GM19467 (cell line): Measurements from ENCODE around the gene SRD5A1.

Experiments used
- ATAC-seq: cut with Tn5 transposase; IDR thresholded peaks from one replicate; pipeline ENCODE4 v1.9.1; 2021; ENCODE audit warnings: mild to moderate bottlenecking, moderate library complexity; ENCODE audit not compliant: unreplicated experiment

Gene SRD5A1, protein sequence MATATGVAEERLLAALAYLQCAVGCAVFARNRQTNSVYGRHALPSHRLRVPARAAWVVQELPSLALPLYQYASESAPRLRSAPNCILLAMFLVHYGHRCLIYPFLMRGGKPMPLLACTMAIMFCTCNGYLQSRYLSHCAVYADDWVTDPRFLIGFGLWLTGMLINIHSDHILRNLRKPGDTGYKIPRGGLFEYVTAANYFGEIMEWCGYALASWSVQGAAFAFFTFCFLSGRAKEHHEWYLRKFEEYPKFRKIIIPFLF

DNA sequence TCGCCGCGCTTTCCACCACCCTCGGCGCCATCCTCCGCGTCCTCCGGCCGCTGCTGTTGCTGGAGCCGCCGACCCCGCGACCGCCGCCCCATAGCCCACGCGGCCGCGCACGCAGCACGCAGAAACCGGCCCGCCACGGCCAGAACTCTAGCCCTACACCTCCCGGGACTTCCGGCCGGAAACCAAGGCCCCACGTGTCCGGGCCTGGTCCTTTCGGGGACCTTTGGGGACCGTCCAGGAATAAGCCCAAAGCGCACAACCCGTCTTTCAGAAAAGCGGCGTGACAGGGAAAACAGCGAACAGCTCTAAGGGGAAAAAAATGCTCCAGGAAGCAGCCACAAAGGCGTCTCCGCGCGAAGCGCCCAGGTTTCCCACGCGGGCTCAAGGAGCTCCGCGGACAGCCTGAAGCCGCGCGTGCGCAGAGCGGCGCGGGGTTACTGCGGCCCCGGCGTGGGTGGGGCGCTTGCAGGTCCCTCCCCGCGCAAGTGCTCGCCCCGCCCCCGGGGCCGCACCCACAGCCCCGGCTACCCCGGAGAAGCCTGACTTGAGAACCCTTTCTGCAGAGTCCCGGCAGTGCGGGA is at the start of gene SRD5A1, which contains the start of gene NSUN2:
TSS of gene SRD5A1 (plus strand) at position 553 of the 581 bp plus-strand sequence. CDS start 137 bp downstream, outside the sequence.
TSS of gene NSUN2 (minus strand) at position 157 of the 581 bp plus-strand sequence. CDS start at position 92, 65 bp downstream.
- ATAC-seq, result peak; percentile 89

DNA sequence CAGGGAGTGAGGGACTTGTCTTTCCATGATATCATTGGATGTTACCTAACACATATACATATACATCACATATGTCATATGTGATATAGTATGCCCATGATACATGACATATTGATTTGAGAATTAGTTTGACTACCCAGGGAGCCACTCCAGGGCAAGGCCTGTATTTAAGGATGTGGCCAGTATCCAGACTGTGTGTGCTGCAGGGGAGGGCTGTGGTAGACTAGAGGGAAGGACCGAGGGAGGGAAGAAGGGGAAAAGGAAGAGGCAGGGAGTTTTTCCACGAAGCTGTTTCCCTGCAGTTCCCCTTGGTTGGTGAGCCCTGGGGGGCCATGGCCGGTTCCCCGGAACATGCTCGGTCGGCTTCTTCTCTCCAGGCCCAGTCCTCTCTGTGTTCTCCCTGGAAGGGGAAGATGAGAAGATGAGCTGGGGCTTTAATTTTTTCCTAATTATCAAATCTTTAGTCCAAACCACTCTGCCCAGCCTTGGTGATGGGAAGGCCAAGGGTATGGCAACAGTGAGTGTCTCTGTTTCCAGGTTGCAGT is 49.1 kb upstream of the SRD5A1 start:
- no peak for ATAC-seq

DNA sequence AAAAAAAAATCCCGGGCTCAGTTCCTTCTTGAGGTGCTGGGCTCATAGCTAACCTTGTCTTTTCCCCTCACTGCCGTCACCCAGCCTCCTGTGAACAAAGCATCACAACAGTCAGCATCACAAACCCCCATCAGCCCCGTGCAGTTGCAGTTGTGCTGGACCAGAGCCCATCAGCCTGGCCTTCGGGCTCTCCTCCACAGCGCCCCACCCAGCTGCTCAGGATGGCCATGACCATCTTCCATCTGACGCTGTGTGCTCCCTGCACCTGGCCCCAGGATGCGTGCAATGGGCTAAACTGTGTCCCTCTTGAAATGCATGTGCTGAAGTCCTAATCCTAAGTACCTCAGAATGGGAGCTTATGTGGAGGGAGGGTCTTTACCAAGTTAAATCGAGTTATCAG is 48.5 kb upstream of the SRD5A1 start:
- ATAC-seq, result no peak

DNA sequence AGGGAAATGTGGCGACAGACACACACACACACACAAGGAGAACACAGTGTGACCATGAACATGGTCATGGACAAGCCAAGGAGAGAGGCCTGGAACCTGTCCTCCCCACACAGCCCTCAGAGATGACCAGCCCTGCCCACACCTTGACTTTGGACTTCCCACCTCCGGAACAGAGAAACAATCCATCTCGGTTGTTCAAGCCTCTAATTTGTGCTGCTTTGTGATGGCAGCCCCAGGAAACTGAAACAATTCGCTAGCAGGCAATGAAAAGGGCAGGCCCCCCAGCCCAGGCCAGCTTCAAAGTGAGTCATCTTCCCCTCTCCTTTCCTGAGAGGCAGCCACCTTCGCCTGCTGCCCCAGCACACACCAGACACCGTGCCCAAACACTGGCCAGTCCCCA is 48.1 kb upstream of the SRD5A1 start:
- ATAC-seq, result no peak

DNA sequence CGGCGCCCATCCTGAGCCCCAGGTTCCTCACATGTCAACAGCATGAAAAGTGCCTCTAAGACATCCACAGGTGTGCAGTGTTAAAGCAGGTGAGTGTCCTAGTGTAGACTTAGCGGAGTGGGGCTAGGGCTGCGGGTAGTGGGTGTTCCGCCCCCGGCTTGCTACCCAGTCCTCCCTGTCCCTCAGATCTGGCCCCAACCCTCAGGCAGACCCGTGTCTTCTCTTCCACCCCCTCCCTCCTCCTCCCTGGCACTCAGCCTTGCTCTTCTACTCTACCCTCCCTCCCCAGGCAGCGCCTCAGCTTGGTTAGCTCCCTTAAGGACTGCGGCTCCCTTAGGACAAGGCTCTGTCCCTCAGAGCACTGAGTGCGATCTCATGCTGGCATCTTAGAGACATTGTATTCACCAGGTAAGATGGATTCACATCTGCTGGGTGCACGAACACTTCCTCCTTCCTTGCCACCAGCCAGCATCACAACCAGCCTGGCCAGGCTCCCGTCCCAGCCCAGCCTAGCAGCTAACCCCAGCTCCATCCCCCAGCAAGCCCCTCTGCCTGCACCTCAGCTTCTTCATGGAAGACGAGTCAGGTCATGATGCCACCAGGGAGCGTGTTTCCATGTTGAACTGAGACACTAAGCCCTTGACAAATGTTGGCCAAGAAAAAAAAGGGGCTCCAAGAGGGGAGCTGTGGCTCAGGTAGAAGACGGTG is 47.1 kb upstream of the SRD5A1 start:
- ATAC-seq, result no peak

DNA sequence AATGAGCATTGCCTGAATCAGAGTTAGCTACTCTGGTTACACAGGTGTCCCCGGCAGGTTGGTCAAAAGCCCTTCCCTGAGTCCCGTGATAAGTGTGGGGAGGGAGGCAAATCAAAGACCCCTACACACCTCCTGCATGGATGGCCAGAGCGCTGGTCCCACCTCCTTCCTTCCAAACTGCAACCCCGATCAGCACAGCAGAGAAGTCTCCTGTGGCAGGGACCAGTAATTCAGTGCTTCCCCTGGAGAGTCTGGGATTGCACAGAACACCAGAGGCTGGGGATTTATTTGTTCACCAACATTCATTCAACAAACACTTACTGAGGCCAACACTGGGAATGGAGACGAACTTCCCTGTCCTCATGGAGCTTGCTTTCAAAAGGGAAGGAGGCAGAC is 46.6 kb upstream of the SRD5A1 start:
- ATAC-seq, result no peak

DNA sequence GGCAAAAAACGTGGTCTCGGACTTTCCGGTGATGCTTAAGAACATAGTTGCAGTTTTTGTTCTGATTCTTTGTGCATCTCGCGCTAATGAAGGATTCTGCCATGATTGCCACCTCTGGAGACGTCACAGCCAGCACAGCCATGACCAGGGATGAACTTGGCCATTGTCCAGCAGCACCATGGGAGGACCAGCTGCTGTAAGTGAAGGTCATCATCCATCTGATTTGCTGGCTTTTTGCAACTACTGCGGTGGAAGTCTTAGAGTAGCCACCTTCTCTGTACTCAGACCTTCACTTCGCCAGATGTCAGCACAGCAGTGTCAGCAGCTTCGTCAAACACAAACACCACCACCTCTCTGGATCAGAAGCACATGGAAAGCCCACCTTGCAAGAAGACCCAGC is 46.1 kb upstream of the SRD5A1 start:
- ATAC-seq, result no peak

DNA sequence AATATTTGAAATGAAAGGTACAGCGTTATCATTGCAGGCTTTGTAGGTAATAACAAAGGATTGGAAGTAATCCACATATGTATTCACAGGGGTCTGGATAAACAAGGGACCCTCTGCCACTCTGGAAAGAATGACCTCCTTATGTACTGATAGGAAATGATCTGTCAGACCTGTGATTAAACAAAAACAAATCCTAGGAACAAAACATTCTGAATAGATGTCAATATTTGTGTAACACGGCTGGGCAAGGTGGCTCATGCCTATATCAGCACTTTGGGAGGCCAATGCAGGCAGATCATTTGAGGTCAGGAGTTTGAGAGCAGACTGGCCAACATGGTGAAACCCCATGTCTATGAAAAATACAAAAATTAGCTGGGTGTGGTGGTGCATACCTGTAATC is 42.7 kb upstream of the SRD5A1 start:
- no peak for ATAC-seq

DNA sequence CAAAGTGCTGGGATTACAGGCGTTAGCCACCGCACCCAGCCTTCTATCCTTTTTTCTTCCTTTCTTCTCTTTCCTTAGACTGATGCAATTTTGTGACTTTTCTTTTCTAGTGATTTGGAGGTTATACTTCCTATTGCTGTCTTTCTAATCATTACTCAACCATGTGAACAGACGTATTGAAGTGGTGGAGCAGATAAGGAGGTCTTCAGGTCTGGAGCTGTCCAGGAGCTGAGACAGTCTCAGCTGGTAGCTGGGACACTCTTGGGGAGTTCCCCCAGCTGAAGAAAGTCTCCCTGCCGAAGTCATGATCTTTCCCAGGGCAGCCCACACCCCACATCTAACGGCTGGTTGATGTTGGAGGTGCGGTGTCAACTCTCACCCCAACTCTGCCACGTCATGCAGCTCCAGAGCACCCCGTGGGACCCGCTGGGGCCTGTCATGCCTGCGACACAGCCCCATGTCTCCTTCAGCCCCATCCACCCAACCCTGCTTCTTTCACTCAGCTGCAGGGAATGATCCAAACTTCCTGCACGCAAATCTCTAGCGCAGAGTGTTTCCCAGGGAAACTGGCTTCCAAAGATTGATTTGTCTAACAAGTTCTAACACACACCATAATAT is 41.5 kb upstream of the SRD5A1 start:
- ATAC-seq, result no peak

DNA sequence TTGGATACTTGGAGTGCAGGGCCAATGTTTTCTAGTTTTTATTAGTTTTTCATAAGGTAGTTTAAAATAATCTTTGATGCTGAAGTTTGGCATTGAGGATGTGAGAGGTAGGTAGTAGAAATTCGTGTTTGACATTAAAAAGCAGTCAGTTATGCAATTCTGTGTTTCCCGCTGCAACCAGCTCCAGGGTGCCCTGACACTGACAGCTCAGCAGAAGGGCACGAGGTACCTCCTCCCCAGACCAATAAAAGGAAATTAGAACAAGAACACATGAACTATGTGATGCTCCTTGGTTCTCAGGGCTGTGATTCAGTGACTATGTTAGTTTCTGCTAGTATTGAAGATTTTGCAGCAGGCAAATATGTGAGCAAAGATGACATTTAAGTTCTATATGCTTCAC is 40.6 kb upstream of the SRD5A1 start:
- ATAC-seq, result no peak

DNA sequence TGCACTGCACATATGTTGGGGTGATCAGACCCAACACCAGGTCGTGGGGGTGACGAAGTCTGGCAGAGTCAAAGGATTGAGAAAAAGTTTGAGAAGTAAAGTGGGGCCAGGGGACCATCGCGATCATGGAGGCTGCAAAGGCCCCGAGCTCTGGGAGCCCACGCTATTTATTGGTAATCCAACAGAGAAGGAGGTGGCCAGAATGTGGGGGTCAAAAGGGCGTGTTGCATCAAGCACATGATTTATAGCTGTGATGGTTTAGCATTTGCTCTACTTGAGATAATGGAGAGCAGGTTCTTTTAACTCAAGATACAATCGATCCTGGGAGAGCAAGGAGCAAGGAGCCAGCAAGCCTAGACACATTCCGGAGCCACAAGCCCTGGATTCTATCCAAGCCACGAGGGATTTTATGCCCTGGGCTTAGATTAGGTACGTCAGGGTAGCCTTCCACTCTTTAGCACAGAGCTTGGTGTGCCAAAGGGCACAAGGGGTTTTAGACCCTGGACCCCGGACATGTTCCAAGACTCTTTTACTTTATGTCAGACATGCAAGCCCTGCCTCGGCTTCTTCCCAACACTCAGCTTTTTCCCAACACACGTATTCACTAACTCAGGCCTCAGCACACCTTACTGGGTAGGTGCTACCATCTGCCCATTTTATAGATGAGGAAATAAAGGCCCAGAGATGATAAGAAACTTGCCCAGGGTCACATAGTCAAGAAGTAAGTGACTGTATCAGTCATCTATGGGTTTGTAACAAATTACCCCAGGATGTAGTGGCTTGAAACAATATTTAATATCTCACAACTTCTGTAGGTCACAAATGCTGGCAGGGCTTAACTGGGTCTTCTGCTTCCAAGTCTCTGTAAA is 39.9 kb upstream of the SRD5A1 start:
- no peak for ATAC-seq

DNA sequence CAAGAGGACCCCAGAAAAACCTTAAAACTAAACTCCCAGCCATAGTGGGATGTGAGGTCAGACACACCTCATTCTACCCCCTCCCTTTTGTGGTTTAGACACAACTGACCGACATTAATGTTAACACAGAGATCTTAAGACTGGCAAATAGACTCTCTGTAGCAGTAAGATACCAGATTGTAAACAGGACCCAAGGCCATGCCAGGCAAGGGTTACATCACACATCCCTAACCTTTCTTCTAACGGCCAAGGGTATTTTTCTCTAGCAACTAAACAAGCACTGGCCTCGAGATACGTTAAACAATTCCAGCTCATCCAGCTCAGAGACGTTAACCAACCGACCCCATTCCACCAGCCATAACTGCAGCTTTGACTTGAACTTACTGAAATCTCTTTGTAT is 39.2 kb upstream of the SRD5A1 start:
- ATAC-seq, result no peak

DNA sequence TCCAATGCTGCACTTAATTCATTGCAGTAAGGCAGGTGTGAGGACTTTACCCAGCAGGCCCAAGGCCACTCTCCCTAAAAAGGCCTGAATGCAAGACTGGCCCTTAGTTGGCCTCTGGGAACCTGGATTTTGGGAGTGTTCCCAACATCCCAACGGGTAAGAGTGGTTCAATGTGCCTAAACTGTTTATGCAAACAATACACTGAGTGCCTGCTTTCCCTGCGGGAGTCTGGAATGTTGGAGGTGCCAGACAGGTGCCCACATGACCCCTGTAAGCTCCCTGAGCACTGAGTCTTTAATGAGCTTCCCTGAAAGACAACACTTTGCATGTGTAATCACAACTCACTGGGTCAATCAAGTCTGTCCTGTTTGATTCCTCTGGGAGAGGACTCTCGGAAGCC is 37.8 kb upstream of the SRD5A1 start:
- ATAC-seq, result no peak

DNA sequence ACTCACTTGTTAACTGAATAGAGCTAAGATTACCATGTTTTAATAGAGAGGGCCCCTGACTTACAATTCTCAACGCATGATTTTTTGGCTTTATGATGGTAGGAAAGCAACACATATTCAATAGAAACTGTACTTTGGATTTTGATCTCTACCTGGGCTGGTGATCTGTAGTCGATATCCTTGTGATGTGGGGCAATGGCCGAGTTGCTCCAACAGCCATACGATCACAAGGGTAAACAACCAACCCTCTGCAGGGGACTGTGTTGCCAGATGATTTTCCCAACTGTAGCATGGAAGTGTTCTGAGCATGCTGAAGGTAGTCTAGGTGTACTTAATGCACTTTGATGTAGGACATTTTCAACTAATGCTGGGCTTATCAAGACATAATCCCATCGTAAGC is 36.9 kb upstream of the SRD5A1 start:
- ATAC-seq, result no peak

DNA sequence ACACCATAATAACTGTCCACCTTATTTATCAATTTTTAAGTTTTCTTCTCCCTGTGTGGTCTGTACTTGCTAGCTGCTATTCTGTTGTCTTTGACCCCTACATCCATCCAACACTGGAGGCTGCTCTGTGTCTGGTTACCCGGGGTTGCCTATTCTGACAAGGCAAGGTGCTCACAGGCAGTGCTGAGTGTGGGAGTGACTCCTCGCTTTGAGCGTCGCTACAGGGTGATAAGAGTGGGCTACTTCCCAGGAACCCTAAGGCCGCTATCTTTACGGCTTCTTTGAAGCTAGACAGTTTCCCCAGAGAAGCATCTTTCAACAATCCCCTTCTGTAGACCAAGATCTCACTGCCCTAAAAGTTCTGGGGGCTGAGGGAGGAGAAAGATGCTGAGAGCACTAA is 35.7 kb upstream of the SRD5A1 start:
- ATAC-seq, result no peak

DNA sequence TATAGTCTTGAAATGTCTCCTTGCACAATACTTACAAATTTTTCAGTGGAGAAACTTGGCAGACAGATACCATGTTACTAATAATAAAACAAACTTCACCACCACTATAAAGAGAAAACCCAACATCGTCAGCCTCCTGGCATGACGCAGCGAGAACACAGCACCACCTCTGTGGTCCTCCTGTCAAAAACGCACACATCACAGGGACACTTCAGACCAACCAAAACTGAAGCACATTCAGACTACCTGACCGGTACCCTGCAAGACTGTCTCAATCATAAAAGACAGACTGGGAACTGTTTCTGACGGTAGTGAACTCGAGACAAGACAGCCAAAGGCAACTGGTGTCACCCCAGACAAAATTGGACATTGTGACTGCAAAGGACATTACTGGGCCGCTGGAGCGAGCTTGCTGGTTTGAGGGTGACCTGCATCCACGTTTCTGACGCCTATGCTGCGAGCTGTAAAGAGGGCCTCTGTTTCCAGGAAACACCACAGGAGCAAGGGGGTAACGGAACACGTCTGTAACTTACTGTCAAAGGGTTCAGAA is 34.8 kb upstream of the SRD5A1 start:
- no peak for ATAC-seq

DNA sequence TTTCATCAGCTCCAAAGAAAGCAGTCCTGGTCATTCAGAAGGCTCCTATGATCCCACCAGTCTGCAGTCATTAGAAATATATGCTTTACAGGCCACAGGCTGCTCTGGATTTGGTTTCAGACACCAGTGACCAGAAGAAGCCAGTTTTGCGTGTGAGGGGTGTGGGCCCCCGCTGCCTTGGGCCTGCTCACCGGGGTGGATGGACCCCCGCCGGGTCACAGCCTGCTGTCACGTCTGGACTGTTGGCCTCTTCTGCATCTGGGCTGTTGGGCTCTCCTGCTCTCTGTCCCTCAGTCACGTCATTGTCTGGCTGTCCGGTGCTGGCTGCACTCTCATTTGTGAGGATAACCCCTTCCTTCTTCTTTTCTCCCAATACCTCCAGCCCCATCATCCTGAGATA is 33.5 kb upstream of the SRD5A1 start:
- ATAC-seq, result no peak

DNA sequence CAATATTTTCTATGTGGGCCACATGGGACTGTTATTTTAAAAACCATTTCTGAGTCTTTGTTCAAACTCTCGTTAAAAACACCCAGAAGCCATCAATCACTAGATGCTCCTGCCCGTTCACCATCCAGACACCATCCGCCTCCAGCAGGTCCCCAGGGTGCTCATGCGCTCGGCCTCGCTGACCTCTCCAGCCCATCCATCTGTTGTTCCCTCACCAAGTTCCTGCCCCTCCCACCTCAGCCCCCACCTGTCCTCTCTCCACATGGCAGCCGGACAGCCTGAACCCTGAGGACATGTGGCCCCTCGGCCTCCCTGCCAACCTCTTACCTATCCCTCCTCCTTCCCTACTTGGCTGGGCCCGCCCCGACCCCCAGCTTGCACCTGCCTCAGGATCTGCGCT is 32.0 kb upstream of the SRD5A1 start:
- ATAC-seq, result no peak

DNA sequence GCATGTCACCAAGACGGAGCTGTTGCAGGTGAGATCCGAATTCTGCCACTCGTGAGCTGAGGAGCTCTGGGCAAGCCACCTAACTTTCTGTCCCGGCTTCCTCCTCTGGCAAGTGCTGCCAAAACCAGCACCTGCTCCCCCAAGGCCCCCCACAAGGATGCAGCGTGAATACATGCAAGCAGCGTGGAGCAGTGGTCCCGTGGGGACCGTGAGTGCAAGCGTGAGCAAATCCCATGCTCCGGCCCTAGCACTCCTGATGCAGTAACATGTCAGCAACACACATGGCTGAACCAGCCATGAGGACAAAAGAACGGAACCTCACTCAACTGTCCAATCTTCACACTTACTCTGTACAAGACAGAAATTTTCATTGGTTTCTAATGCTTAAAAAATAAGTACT is 31.4 kb upstream of the SRD5A1 start:
- ATAC-seq, result no peak

DNA sequence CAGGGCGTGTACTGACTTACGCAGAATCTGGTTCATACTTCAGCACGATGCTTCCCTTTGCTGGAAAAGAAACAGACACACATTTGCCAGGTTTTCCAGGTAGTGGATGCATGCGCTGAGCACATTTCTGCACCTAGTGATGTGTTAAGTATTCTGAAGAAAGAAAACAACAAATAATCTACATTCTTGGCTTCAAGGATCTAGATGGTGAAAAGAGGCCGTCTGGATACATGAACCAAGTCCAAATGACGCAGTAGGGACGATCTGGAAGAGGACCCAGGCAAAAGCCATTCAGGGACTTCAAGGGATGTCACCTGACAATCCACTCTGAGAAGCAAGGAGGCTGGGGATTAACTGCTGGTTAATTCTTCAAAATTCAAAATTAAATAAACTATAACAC is 30.8 kb upstream of the SRD5A1 start:
- ATAC-seq, result no peak
